GM21717 (cell line): ENCODE data around the gene DISP1.
"Not testable (repeated sequence)": the region's sequence is repeated elsewhere in the genome, so short reads cannot be mapped to it uniquely, and the experiment has no call there.

Experiments used
- ATAC-seq: cut with Tn5 transposase; IDR thresholded peaks from one replicate; pipeline ENCODE4 v1.9.1; 2021; ENCODE audit warnings: mild to moderate bottlenecking, moderate library complexity; ENCODE audit not compliant: unreplicated experiment

DISP1 gene

GRCh38 chr1:222794656-222795474 lies 20.0 kb upstream of the DISP1 start:
- no peak for ATAC-seq

GRCh38 chr1:222798116-222798515 lies 16.7 kb upstream of the DISP1 start:
- no peak for ATAC-seq

- ATAC-seq, result no peak
These were observed 15.9 kb upstream of the DISP1 start for GRCh38 chr1:222798975-222799374.

- no peak for ATAC-seq
These were observed 13.8 kb upstream of the DISP1 start for GRCh38 chr1:222801067-222801466.

- no peak for ATAC-seq
These were observed 3.2 kb upstream of the DISP1 start for GRCh38 chr1:222811671-222812070.

- ATAC-seq, result no peak
These were observed 838 bp upstream of the DISP1 start for GRCh38 chr1:222813866-222814535.

- ATAC-seq, result no peak
These were observed 564 bp downstream of the DISP1 start for GRCh38 chr1:222815440-222815765.

GRCh38 chr1:222817529-222817928 lies 2.7 kb downstream of the DISP1 start:
- ATAC-seq, result no peak

GRCh38 chr1:222818171-222818570 lies 3.3 kb downstream of the DISP1 start:
- ATAC-seq, result no peak

GRCh38 chr1:222820171-222820712 lies 5.4 kb downstream of the DISP1 start:
- ATAC-seq, result no peak

- no peak for ATAC-seq
These were observed 6.4 kb downstream of the DISP1 start for GRCh38 chr1:222821239-222821638.

- ATAC-seq, result no peak
These were observed 8.9 kb downstream of the DISP1 start for GRCh38 chr1:222823695-222824094.

- ATAC-seq, result no peak
These were observed 9.8 kb downstream of the DISP1 start for GRCh38 chr1:222824641-222825040.

GRCh38 chr1:222828939-222829338 lies 14.1 kb downstream of the DISP1 start:
- ATAC-seq, result no peak

- no peak for ATAC-seq
These were observed 15.0 kb downstream of the DISP1 start for GRCh38 chr1:222829868-222830267.

GRCh38 chr1:222833356-222833876 lies 18.6 kb downstream of the DISP1 start:
- no peak for ATAC-seq

- no peak for ATAC-seq
These were observed 28.9 kb downstream of the DISP1 start for GRCh38 chr1:222843469-222844410.

GRCh38 chr1:222844411-222844779 lies 29.6 kb downstream of the DISP1 start:
- ATAC-seq, result no peak

GRCh38 chr1:222845763-222846162 lies 30.9 kb downstream of the DISP1 start:
- ATAC-seq, result no peak

GRCh38 chr1:222850550-222850949 lies 35.7 kb downstream of the DISP1 start:
- ATAC-seq, result not testable (repeated sequence)

GRCh38 chr1:222852326-222852725 lies 37.5 kb downstream of the DISP1 start:
- ATAC-seq, result no peak
